ENCODE results near the gene EGFLAM.

Gene EGFLAM

DNA sequence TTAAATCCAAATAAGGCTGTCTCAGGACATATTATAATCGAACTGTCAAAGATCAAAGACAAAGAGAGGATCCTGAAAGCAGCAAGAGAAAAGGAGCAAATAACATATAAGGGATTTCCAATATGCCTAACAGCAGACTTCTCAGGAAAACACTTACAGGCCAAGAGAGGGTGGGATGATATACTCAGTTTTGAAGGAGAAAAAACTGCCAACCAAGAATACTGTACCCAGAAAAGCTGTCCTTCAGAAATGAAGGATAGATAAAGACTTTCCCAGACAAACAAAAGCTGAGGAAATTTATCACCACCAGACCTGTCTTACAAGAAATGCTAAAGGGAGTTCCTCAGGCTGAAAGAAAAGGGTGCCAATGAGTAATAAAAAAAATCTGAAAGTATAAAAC lies 16.0 kb downstream of the EGFLAM start:
- Histone ChIP-seq H3K9me3 (ENCODE audit: low read depth, low read length) (0 out of 2 replicates have a peak, but pooled peaks cover 3% of the 10 kb centered on the region), H3K9ac (ENCODE audit: insufficient read length) (no peak overlapping the region), H3K27ac (no peak overlapping the region), H3K4me3 (no peak overlapping the region), H3K36me3 (ENCODE audit: insufficient read depth, low read length) (no peaks in the 10 kb centered on the region)
- DNase-seq (ENCODE audit: low read depth, low spot score) = no peak
- TF ChIP-seq FOXP2 (optimal IDR thresholded peaks at IDR 0.05; ENCODE audit: control extremely low read depth, extremely low read length, insufficient read depth) = no peak
- TF ChIP-seq EZH2 (IDR thresholded peaks at IDR 0.05) = no peak

DNA sequence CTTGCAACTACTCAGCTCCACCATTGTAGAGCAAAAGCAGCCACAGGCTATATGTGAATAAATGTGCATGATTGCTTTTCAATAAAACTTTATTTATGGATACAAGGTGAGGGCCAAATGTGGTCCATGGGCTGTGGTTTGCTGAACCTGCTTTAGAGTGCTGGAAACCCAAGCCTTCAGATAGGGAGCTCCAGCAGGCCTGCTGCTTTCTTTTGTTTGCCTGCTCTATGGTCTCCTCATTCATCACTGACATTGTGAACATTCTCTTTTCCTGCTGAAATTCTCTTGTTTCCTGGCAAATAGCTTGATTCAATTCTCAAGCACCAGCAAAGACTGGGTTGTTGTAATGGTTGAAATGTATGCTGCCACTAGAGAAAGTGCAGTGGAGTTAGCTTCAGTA lies 26.0 kb downstream of the EGFLAM start:
- no peak for DNase-seq (ENCODE audit: low read depth, low spot score)
- no peak for TF ChIP-seq POLR2AphosphoS5 (IDR thresholded peaks at IDR 0.05; ENCODE audit: borderline replicate concordance, low read depth, low read length)
- TF ChIP-seq FOXP2 (optimal IDR thresholded peaks at IDR 0.05; ENCODE audit: control extremely low read depth, extremely low read length, insufficient read depth) = no peak
- no peak for TF ChIP-seq EZH2 (IDR thresholded peaks at IDR 0.05)
- H3K36me3 ChIP-seq (ENCODE audit: insufficient read depth, low read length) = no peaks in the 10 kb centered on the region
- no peak overlapping the region for H3K4me3 ChIP-seq
- H3K9ac ChIP-seq (ENCODE audit: insufficient read length) = no peak overlapping the region
- no peak overlapping the region for H3K27ac ChIP-seq
- no peaks in the 10 kb centered on the region for H3K9me3 ChIP-seq (ENCODE audit: low read depth, low read length)

DNA sequence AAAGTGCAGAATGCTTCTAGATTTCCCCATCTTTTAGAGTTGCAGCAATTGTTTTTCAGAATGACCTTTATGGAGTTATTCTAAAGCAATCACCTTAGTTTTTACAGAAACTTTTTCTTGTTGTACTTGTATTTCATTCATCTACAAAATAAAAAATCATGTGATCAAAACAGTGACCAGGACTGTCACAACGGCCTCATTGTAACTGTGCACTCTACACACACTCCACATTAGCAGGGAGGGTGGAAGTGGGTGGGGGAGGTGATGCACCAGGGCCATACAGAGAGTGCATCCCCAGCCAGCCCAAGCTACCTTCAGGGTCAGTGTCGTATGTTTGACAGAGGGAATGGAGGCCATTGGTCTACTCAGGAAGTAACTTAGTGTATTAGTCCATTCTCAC lies 26.9 kb downstream of the EGFLAM start:
- DNase-seq (ENCODE audit: low read depth, low spot score) = no peak
- no peak overlapping the region for H3K9ac ChIP-seq (ENCODE audit: insufficient read length)
- H3K9me3 ChIP-seq (ENCODE audit: low read depth, low read length) = no peaks in the 10 kb centered on the region
- no peak for TF ChIP-seq POLR2AphosphoS5 (IDR thresholded peaks at IDR 0.05; ENCODE audit: borderline replicate concordance, low read depth, low read length)
- TF ChIP-seq EZH2 (IDR thresholded peaks at IDR 0.05) = no peak
- no peak for TF ChIP-seq FOXP2 (optimal IDR thresholded peaks at IDR 0.05; ENCODE audit: control extremely low read depth, extremely low read length, insufficient read depth)
- H3K4me3 ChIP-seq = no peak overlapping the region
- no peak overlapping the region for H3K27ac ChIP-seq
- no peaks in the 10 kb centered on the region for H3K36me3 ChIP-seq (ENCODE audit: insufficient read depth, low read length)

DNA sequence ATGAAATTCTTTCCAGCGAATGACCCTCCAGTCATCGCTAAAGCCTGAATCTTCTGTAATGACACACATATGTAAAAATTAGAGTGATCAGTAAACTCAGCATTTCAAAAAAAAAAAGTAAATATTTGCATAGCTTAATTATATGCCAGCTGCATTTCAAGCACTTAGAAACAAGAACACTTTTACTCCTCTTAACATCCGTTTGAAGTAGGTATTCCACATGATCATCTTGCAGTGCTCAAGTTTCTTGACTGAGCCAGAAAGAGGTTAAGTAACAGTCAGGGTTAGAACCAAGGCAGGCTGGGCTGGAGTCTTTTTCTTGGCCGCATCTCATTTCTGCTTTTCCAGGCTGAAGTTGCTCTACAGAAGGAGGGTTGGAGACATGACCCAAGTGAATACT lies 27.6 kb downstream of the EGFLAM start:
- Histone ChIP-seq H3K4me3 (no peak overlapping the region), H3K27ac (no peak overlapping the region), H3K9ac (ENCODE audit: insufficient read length) (no peak overlapping the region), H3K9me3 (ENCODE audit: low read depth, low read length) (no peaks in the 10 kb centered on the region), H3K36me3 (ENCODE audit: insufficient read depth, low read length) (no peaks in the 10 kb centered on the region)
- TF ChIP-seq POLR2AphosphoS5 (IDR thresholded peaks at IDR 0.05; ENCODE audit: borderline replicate concordance, low read depth, low read length) = no peak
- no peak for TF ChIP-seq FOXP2 (optimal IDR thresholded peaks at IDR 0.05; ENCODE audit: control extremely low read depth, extremely low read length, insufficient read depth)
- no peak for TF ChIP-seq EZH2 (IDR thresholded peaks at IDR 0.05)
- DNase-seq (ENCODE audit: low read depth, low spot score) = no peak

DNA sequence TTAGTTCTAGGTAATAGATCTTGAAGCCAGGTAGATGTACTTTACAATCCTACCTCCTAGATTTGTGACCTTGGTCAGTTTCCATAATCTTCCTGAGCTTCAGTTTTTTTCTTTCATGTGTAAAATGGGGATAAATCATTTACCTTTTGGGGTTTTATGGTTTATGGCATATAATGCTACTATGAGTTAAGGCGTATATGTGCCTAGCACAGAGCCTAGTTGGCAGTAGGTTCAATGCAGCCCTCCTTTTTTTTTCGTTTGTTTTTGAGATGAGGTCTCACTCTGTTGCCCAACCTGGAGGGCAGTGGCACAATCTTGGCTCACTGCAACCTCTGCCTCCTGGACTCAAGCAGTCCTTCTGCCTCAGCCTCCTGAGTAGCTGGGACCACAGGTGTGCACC lies 28.8 kb downstream of the EGFLAM start:
- Histone ChIP-seq H3K36me3 (ENCODE audit: insufficient read depth, low read length) (no peaks in the 10 kb centered on the region), H3K9ac (ENCODE audit: insufficient read length) (no peak overlapping the region)
- TF ChIP-seq EZH2 (IDR thresholded peaks at IDR 0.05) (no peak), POLR2AphosphoS5 (IDR thresholded peaks at IDR 0.05; ENCODE audit: borderline replicate concordance, low read depth, low read length) (no peak), FOXP2 (optimal IDR thresholded peaks at IDR 0.05; ENCODE audit: control extremely low read depth, extremely low read length, insufficient read depth) (no peak)

DNA sequence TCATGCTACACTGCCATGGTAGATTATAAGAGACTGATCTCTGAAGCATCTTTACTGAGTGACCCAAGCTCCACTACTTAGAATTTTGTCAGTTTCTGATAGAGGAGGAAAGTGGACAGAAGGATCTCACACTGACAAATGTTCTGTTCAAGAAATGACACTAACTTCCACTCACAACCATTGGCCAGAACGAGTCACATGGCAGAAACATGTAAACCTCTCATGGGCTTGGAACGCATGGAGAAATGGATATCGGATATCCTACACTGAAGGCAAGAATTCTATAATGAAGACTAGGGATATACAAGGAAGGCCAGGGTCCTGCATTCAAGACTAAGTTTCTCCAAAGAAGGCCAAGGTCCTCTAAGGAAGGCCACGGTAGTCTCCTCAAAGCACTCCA lies 31.1 kb downstream of the EGFLAM start:
- no peak overlapping the region for H3K27ac ChIP-seq
- no peak for TF ChIP-seq POLR2AphosphoS5 (IDR thresholded peaks at IDR 0.05; ENCODE audit: borderline replicate concordance, low read depth, low read length)
- no peak for TF ChIP-seq EZH2 (IDR thresholded peaks at IDR 0.05)
- TF ChIP-seq FOXP2 (optimal IDR thresholded peaks at IDR 0.05; ENCODE audit: control extremely low read depth, extremely low read length, insufficient read depth) = no peak
- H3K36me3 ChIP-seq (ENCODE audit: insufficient read depth, low read length) = no peaks in the 10 kb centered on the region
- H3K4me3 ChIP-seq = no peak overlapping the region
- H3K9ac ChIP-seq (ENCODE audit: insufficient read length) = no peak overlapping the region
- DNase-seq (ENCODE audit: low read depth, low spot score) = no peak
- no peaks in the 10 kb centered on the region for H3K9me3 ChIP-seq (ENCODE audit: low read depth, low read length)

More for the DNA sequence above, 28.8 kb downstream of the EGFLAM start:
- DNase-seq (ENCODE audit: low read depth, low spot score) = no peak
- Histone ChIP-seq H3K4me3 (no peak overlapping the region), H3K27ac (no peak overlapping the region), H3K9me3 (ENCODE audit: low read depth, low read length) (no peaks in the 10 kb centered on the region)

DNA sequence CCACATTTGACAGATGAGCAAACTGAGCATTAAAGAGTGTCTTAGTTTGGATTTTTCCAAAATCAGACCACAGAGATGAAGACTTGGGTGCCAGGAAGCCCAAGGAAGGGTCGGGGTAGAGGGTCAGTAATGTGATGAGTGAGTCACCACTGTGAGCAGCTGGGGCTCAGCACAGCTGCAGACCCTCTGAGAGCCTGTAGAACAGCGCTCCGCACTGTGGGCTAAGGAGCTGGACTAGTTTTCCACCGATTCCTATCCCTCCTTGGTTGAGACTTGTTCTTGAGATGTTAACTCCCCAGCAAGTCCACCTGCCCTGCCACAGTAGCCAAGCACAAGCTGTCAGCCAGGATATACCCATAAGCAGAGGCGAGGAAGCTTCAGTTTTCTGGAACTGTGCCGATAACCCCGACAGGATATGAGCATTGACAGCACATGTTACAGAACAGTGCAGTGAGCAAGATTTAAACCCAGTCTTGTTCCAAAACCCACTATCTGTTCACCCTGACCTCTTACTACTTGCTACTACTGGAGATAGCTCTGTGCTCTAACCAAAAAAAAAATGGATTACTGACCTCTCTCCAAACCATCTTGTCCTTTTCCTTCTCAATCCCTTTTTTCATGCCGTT lies 31.8 kb downstream of the EGFLAM start:
- Histone ChIP-seq H3K36me3 (ENCODE audit: insufficient read depth, low read length) (no peaks in the 10 kb centered on the region), H3K9me3 (ENCODE audit: low read depth, low read length) (no peaks in the 10 kb centered on the region), H3K27ac (no peak overlapping the region), H3K4me3 (no peak overlapping the region), H3K9ac (ENCODE audit: insufficient read length) (no peak overlapping the region)
- DNase-seq (ENCODE audit: low read depth, low spot score) = no peak
- TF ChIP-seq EZH2 (IDR thresholded peaks at IDR 0.05) (no peak), FOXP2 (optimal IDR thresholded peaks at IDR 0.05; ENCODE audit: control extremely low read depth, extremely low read length, insufficient read depth) (no peak), POLR2AphosphoS5 (IDR thresholded peaks at IDR 0.05; ENCODE audit: borderline replicate concordance, low read depth, low read length) (no peak)

DNA sequence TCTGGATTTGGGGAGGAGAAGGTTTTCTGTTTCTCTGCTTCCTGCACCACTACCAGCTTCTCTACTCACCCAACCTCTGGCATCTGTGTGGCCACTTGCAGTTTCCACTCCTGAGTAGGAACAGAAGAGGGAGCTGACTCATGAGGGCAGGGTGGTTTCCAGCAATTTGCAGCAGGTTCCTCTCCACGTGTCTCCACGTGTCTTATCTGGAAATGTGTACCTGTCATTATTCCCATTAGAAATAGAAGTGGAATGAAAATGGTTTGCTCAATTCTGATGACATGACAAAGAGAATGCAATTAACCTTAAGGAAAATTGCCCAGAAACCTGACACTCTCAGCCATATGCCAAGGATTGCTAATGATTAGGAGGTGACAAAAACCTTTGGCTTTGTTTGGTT lies 33.0 kb downstream of the EGFLAM start:
- TF ChIP-seq EZH2 (IDR thresholded peaks at IDR 0.05) (no peak), FOXP2 (optimal IDR thresholded peaks at IDR 0.05; ENCODE audit: control extremely low read depth, extremely low read length, insufficient read depth) (no peak), POLR2AphosphoS5 (IDR thresholded peaks at IDR 0.05; ENCODE audit: borderline replicate concordance, low read depth, low read length) (no peak)
- no peak for DNase-seq (ENCODE audit: low read depth, low spot score)
- no peaks in the 10 kb centered on the region for H3K36me3 ChIP-seq (ENCODE audit: insufficient read depth, low read length)
- no peak overlapping the region for H3K4me3 ChIP-seq
- H3K27ac ChIP-seq = no peak overlapping the region
- H3K9me3 ChIP-seq (ENCODE audit: low read depth, low read length) = no peaks in the 10 kb centered on the region
- H3K9ac ChIP-seq (ENCODE audit: insufficient read length) = no peak overlapping the region

DNA sequence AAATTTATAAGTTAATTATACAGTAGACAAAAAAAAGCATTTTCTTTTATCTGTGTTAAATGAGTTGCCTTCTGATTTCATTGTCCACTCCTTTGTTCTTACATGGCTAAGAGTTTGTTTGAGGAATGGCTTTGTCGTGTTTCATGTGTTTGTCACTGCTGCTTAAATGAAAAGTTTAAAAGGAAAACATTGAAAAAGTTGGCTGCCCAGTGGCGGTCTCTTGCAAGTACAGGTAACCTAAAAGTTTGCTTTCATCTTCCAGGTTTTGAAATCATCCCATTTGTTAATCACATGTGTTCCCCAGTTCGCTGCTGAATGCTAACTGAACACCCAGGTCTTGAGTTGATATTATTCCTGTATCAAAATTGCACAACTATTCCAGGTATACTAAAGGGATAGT lies 33.9 kb downstream of the EGFLAM start:
- DNase-seq (ENCODE audit: low read depth, low spot score) = no peak
- Histone ChIP-seq H3K36me3 (ENCODE audit: insufficient read depth, low read length) (no peaks in the 10 kb centered on the region), H3K9me3 (ENCODE audit: low read depth, low read length) (no peaks in the 10 kb centered on the region), H3K4me3 (no peak overlapping the region), H3K9ac (ENCODE audit: insufficient read length) (no peak overlapping the region), H3K27ac (no peak overlapping the region)
- no peak for TF ChIP-seq POLR2AphosphoS5 (IDR thresholded peaks at IDR 0.05; ENCODE audit: borderline replicate concordance, low read depth, low read length)
- TF ChIP-seq EZH2 (IDR thresholded peaks at IDR 0.05) = no peak

Measured in SK-N-MC (cell line).